A549 (cell line): ENCODE measurements around the gene PDE1C. TPM values are rescaled to one million over a fixed set of nuclear protein-coding genes. Genes with fewer than 3 reads are reported as not detected.
A peak's percentile ranks its signal among the peaks of the same experiment; 100 is the strongest.

Experiments
- ATAC-seq, 2 experiments: fragments of 200-7000 bp in 1 of 2; fragments of >200 bp in 1 of 2; cut with Nextera tagmentation in 1 of 2; cut with Tn5 transposase in 1 of 2; 3 replicates each; pipeline versions ENCODE4 v1.8.0 to v1.9.1; 2018 to 2020; ENCODE audit warnings: mild to moderate bottlenecking in 1 of 2, moderate library complexity in 1 of 2
- CTCF ChIA-PET: fragments of 300-600 bp; sonication (Branson Sonifier 250); formaldehyde crosslinking; extraction: SDS; loops from one replicate; lab custom pipeline; 2021; ENCODE audit warnings: antibody characterized with exemption, inconsistent platforms; lab: Yijun Ruan, JAX
- POLR2A ChIA-PET: fragments of 350-600 bp; formaldehyde crosslinking; extraction: SDS; loops from one replicate; lab custom pipeline; 2021; ENCODE audit warnings: antibody characterized with exemption, inconsistent platforms; lab: Yijun Ruan, JAX
- DNase-seq, 2 experiments: peaks; one replicate each; pipeline versions ENCODE4 v3.0.0 to v3.0.0-alpha.2; 2011 to 2016; ENCODE audit warnings: low read depth in 1 of 2, low spot score in 1 of 2
- FAIRE-seq: peaks from 2 replicates; lab custom pipeline; 2011; peaks lifted over from hg19 to GRCh38; lab: Jason Lieb, UNC
- H3K27ac ChIP-seq, 2 experiments: fragments of >200 bp; sonication (Bioruptor Twin); formaldehyde crosslinking; 3 replicates each; pipeline ENCODE4 v1.5.1; 2016 to 2017
- H3K4me1 ChIP-seq: fragments of >200 bp; sonication (Bioruptor Twin); formaldehyde crosslinking; 3 replicates; pipeline ENCODE4 v1.6.1; 2016
- H3K4me2 ChIP-seq: fragments of >200 bp; sonication (Bioruptor Twin); formaldehyde crosslinking; 3 replicates; pipeline ENCODE4 v1.6.1; 2016
- H3K4me3 ChIP-seq: fragments of >200 bp; sonication (Bioruptor Twin); formaldehyde crosslinking; 3 replicates; pipeline ENCODE4 v1.5.1; 2016
- H3K9me3 ChIP-seq: fragments of >200 bp; sonication (Bioruptor Twin); formaldehyde crosslinking; 3 replicates; pipeline ENCODE4 v1.6.1; 2016
- BHLHE40 ChIP-seq: IDR thresholded peaks from 2 replicates; pipeline ENCODE4 v1.6.1; 2012; ENCODE audit warnings: low read depth, low read length, inconsistent platforms
- CEBPB ChIP-seq, 2 experiments: fragments of >200 bp in 1 of 2; sonication (Bioruptor Twin) in 1 of 2; formaldehyde crosslinking in 1 of 2; IDR thresholded peaks; 2 replicates each; pipeline ENCODE4 v1.6.1; 2012 to 2016
- CHD2 ChIP-seq: fragments of 150-350 bp; IDR thresholded peaks from 2 replicates; pipeline ENCODE4 v1.6.1; 2014; ENCODE audit warnings: low read length; ENCODE audit not compliant: partially characterized antibody
- E2F6 ChIP-seq: IDR thresholded peaks from 2 replicates; pipeline ENCODE4 v1.6.1; 2012; ENCODE audit warnings: low read depth, borderline replicate concordance
- EHF ChIP-seq: fragments of 250-450 bp; sonication (Bioruptor Pico); IDR thresholded peaks from 2 replicates; pipeline ENCODE4 v1.5.0; 2020; ENCODE audit warnings: mild to moderate bottlenecking
- EP300 ChIP-seq, 2 experiments: fragments of >200 bp; sonication (Bioruptor Twin); formaldehyde crosslinking; IDR thresholded peaks; 2 replicates in 1 of 2; 3 replicates in 1 of 2; pipeline ENCODE4 v1.6.1; 2016 to 2017
- FOSB ChIP-seq: fragments of 250-450 bp; sonication (Bioruptor Pico); IDR thresholded peaks from 2 replicates; pipeline ENCODE4 v1.5.0; 2020; ENCODE audit warnings: mild to moderate bottlenecking, moderate library complexity
- GATA3 ChIP-seq: IDR thresholded peaks from 2 replicates; pipeline ENCODE4 v1.6.1; 2012; ENCODE audit warnings: borderline replicate concordance
- HEYL ChIP-seq: fragments of 250-450 bp; sonication (Bioruptor Pico); IDR thresholded peaks from 2 replicates; pipeline ENCODE4 v1.8.0; 2021; ENCODE audit warnings: mild to moderate bottlenecking, moderate library complexity
- KDM1A ChIP-seq: fragments of 200-600 bp; sonication (generic); IDR thresholded peaks from 2 replicates; pipeline ENCODE4 v1.6.1; 2016; ENCODE audit warnings: low read depth, mild to moderate bottlenecking
- MAFK ChIP-seq: fragments of 450-650 bp; IDR thresholded peaks from 2 replicates; pipeline ENCODE4 v1.6.1; 2014; ENCODE audit not compliant: partially characterized antibody
- NPAS2 ChIP-seq: fragments of 250-450 bp; sonication (Bioruptor Pico); IDR thresholded peaks from 2 replicates; pipeline ENCODE4 v1.8.0; 2022; ENCODE audit warnings: mild to moderate bottlenecking, moderate library complexity, borderline replicate concordance
- NR3C1 ChIP-seq: fragments of >200 bp; sonication (Bioruptor Twin); formaldehyde crosslinking; IDR thresholded peaks from 3 replicates; pipeline ENCODE4 v1.6.1; 2017
- RAD21 ChIP-seq, 2 experiments: fragments of >200 bp in 1 of 2; sonication (Bioruptor Twin) in 1 of 2; formaldehyde crosslinking in 1 of 2; IDR thresholded peaks in 1 of 2; conservative IDR thresholded peaks in 1 of 2; 2 replicates in 1 of 2; 3 replicates in 1 of 2; pipeline ENCODE4 v1.6.1; 2012 to 2018; ENCODE audit warnings: inconsistent platforms in 1 of 2
- RNF2 ChIP-seq: fragments of 200-600 bp; sonication (generic); IDR thresholded peaks from 2 replicates; pipeline ENCODE4 v1.6.1; 2016; ENCODE audit warnings: low read depth, mild to moderate bottlenecking, antibody characterized with exemption, moderate library complexity, borderline replicate concordance
- SMC3 ChIP-seq: fragments of >200 bp; sonication (Bioruptor Twin); formaldehyde crosslinking; IDR thresholded peaks from 3 replicates; pipeline ENCODE4 v1.6.1; 2018; ENCODE audit warnings: inconsistent platforms
- USF2 ChIP-seq: fragments of 450-650 bp; IDR thresholded peaks from 2 replicates; pipeline ENCODE4 v1.6.1; 2014; ENCODE audit warnings: antibody characterized with exemption
- ZFP36 ChIP-seq: fragments of 450-650 bp; IDR thresholded peaks from 2 replicates; pipeline ENCODE4 v1.6.1; 2014; ENCODE audit warnings: borderline replicate concordance; ENCODE audit not compliant: partially characterized antibody
- WGBS: methylation state at CpG from one replicate; pipeline ENCODE4 v1.1.6; 2017; ENCODE audit errors: missing lambda C conversion rate; 5-methylcytosine and 5-hydroxymethylcytosine counted together
- polyA plus RNA-seq, 4 experiments: library from polyadenylated mRNA; depleted of rRNA in 3 of 4; stranded (reverse); fragments of >200 nt; fragmentation: RNase III in 1 of 4; extraction: RNeasy Plus Mini Kit Qiagen cat#74134 plus additional on column Dnase treatment in 1 of 4; gene quantifications; 2 replicates in 3 of 4; 3 replicates in 1 of 4; pipeline ENCODE4 v1.2.3, GENCODE V29; 2011 to 2017
- TF ChIP-seq, protein P1 (sequence below): fragments of >200 bp; sonication (Bioruptor Twin); formaldehyde crosslinking; IDR thresholded peaks from 3 replicates; pipeline ENCODE4 v1.6.1; 2016
- TF ChIP-seq, protein P2 (sequence below): IDR thresholded peaks from 2 replicates; pipeline ENCODE4 v1.6.1; 2012
- TF ChIP-seq, protein P3 (sequence below): fragments of >200 bp; sonication (Bioruptor Twin); formaldehyde crosslinking; IDR thresholded peaks from 3 replicates; pipeline ENCODE4 v1.5.1; 2016
- TF ChIP-seq, protein P4 (sequence below): fragments of 250-450 bp; sonication (Bioruptor Pico); IDR thresholded peaks from 2 replicates; pipeline ENCODE4 v1.5.0; 2020; ENCODE audit warnings: low read depth, mild to moderate bottlenecking, moderate library complexity

Gene PDE1C
- polyA plus RNA-seq, 2 of the 4 experiments (the other 2 are of a cell fraction) = 8.0 to 11.0 TPM

- TF ChIP-seq NPAS2 (CRISPR knock-in tag) (no peak), EHF (CRISPR knock-in tag) (no peak), MAFK (peak; percentile 13), ZFP36 (no peak), EP300 (IDR thresholded peaks at IDR 0.05) (peak; percentile 70 to 79; a peak in 3 of 5 replicates), CEBPB (IDR thresholded peaks at IDR 0.05) (peak in 1 of 2 experiments; percentile 36; a peak in 2 of 4 replicates)
- TF ChIP-seq, protein P1, sequence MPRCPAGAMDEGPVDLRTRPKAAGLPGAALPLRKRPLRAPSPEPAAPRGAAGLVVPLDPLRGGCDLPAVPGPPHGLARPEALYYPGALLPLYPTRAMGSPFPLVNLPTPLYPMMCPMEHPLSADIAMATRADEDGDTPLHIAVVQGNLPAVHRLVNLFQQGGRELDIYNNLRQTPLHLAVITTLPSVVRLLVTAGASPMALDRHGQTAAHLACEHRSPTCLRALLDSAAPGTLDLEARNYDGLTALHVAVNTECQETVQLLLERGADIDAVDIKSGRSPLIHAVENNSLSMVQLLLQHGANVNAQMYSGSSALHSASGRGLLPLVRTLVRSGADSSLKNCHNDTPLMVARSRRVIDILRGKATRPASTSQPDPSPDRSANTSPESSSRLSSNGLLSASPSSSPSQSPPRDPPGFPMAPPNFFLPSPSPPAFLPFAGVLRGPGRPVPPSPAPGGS = peak; percentile 59; the same call in 1 of the 3 replicates
- TF ChIP-seq, protein P2, sequence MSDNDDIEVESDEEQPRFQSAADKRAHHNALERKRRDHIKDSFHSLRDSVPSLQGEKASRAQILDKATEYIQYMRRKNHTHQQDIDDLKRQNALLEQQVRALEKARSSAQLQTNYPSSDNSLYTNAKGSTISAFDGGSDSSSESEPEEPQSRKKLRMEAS = peak; percentile 88
These were observed 26.5 kb downstream of the PDE1C start (continued) for GRCh38 chr7:32043688-32044087.

DNA sequence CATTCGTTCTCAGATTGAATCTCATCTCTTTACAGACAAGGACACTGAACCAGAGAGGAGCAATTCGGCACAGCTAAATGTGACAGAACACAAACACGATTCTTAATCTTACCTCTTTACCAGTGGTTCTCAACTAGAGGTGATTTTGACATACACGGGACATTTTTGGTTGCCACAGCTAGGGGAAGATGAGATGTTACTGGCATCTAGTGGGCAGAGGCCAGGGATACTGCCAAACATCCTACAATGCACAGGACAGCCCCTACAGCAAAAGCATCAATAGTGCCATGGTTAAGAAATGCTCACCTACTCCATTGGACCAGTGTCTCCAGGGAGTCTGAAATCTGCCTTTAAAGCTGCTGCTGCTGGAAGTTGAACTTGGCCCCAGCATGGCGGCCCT lies 27.3 kb downstream of the PDE1C start:
- DNase-seq (peak in 1 of 2 experiments; percentile 66), ATAC-seq (peak; percentile 58 to 59; a peak in 5 of 6 replicates), FAIRE-seq (peak; percentile 7)
- Histone ChIP-seq H3K4me2 (peak overlapping the region; percentile 65), H3K9me3 (no peaks in the 10 kb centered on the region), H3K4me1 (peaks cover 99% of the 10 kb centered on the region), H3K4me3 (no peak overlapping the region), H3K27ac (peak overlapping the region; percentile 81 to 84)
- TF ChIP-seq HEYL = no peak
- TF ChIP-seq BHLHE40 = no peak
- no peak for TF ChIP-seq E2F6
- no peak for TF ChIP-seq NR3C1
- no peak for TF ChIP-seq RNF2
- peak; percentile 59 for TF ChIP-seq SMC3
- TF ChIP-seq CHD2 = no peak
- no peak for TF ChIP-seq KDM1A
- TF ChIP-seq, protein P3, sequence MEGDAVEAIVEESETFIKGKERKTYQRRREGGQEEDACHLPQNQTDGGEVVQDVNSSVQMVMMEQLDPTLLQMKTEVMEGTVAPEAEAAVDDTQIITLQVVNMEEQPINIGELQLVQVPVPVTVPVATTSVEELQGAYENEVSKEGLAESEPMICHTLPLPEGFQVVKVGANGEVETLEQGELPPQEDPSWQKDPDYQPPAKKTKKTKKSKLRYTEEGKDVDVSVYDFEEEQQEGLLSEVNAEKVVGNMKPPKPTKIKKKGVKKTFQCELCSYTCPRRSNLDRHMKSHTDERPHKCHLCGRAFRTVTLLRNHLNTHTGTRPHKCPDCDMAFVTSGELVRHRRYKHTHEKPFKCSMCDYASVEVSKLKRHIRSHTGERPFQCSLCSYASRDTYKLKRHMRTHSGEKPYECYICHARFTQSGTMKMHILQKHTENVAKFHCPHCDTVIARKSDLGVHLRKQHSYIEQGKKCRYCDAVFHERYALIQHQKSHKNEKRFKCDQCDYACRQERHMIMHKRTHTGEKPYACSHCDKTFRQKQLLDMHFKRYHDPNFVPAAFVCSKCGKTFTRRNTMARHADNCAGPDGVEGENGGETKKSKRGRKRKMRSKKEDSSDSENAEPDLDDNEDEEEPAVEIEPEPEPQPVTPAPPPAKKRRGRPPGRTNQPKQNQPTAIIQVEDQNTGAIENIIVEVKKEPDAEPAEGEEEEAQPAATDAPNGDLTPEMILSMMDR = peak; percentile 47
- no peak for TF ChIP-seq GATA3
- TF ChIP-seq, protein P4, sequence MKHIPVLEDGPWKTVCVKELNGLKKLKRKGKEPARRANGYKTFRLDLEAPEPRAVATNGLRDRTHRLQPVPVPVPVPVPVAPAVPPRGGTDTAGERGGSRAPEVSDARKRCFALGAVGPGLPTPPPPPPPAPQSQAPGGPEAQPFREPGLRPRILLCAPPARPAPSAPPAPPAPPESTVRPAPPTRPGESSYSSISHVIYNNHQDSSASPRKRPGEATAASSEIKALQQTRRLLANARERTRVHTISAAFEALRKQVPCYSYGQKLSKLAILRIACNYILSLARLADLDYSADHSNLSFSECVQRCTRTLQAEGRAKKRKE (CRISPR knock-in tag) = no peak
- TF ChIP-seq EHF (CRISPR knock-in tag) = no peak
- no peak for TF ChIP-seq USF2
- TF ChIP-seq NPAS2 (CRISPR knock-in tag) = no peak
- no peak for TF ChIP-seq FOSB (CRISPR knock-in tag)
- peak; percentile 64 to 78 for TF ChIP-seq RAD21 (conservative IDR thresholded peaks at IDR 0.05 in 1 of 2, IDR thresholded peaks at IDR 0.05 in 1 of 2)
- CTCF ChIA-PET = interaction anchor here (1.2 to 2.3 kb wide), 7 partner anchors 9 to 260 kb away, joined by 3 to 10 read pairs (median 4); no protein-coding TSS in a partner anchor
- POLR2A ChIA-PET = interaction anchor here (1.0 kb wide), 1 partner anchor 16 kb away, joined by 5 read pairs; no protein-coding TSS in a partner anchor
- WGBS = 52% methylated on average over 5 of the region's 5 CpGs
